Smooth muscle cell of bladder (primary cell): ENCODE results near the gene SGO2. TPM values are rescaled to one million over a fixed set of nuclear protein-coding genes. Genes with fewer than 3 reads are reported as not detected.

Experiments used
- total RNA-seq: library from RNA; depleted of rRNA; stranded (reverse); fragments of >200 nt; gene quantifications from 2 replicates; pipeline ENCODE4 v1.2.3, GENCODE V29; 2014

SGO2 gene
- 2.1 TPM in 2 replicates for total RNA-seq

GRCh38 chr2:200525882-200526651, at the start of gene SGO2:
TSS of gene SGO2 (plus strand) at chr2:200526207. CDS start at chr2:200532976, 6,769 bp downstream.

GRCh38 chr2:200509612-200510433, 16.2 kb upstream of the SGO2 start, which contains the start of gene KCTD18:
TSS of gene KCTD18 (minus strand) at chr2:200510068. CDS start at chr2:200507016, 3,052 bp downstream.

DNA sequence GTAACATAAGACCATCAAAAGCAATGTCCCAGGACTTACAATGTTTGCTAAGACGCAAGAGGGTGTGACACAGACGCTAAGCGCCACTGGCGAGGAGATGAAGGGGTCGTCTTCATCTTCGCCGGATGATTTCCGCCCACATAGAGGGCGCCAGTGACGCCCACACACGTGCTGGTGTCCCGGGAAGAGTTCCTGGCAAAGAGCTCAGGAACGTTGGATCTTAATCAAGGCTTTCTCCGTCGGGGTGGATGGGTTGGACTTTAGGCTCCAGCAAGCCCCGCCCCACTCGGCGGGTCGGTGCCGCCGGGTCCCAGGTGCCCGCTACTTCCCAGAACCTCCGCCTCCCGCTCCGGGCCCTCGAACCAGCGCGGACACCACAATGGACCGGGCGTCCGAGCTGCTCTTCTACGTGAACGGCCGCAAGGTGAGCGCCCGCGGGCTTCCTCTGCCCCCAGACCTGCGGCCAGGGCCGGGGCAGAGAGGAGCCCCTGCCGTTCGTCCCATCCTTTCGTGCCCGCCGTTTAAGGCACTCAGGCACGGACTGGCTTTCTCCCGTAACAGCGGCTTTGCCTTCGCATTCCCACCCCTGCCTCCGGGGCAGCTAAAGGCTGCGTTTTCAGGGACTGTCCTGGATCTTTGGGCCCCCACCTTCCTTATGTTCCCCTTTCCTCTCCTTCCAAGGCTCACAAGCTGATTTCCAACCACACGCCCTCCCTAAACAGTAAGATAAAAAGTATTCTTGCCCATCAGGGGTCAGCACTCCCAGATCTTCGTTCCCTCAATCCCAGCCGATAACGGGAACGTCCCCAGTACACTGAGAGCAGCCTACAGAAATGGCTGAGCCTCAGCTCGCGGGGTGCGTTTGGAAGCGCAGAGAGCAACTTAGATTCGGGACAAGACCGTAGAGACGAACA, 60.0 kb downstream of the SGO2 start, which contains the start of gene AOX1:
Gene AOX1, plus strand, starts transcription at position 285 of the 914 bp plus-strand sequence. Its CDS starts 95 bp downstream, at position 380.

Other genes with a start within 250 kb of the SGO2 start
- gene SPATS2L, start 219.5 kb upstream of the SGO2 start, total RNA-seq, result 72.4 and 75.3 TPM in 2 replicates
- gene KCTD18, start 16.1 kb upstream of the SGO2 start, total RNA-seq, result 26.5 and 29.1 TPM in 2 replicates
- 23.2 and 45.3 TPM in 2 replicates for gene AOX1, start 59.8 kb downstream of the SGO2 start, total RNA-seq